ENCODE measurements around the gene SCARF1. TPM values are rescaled to one million over a fixed set of nuclear protein-coding genes. Genes with fewer than 3 reads are reported as not detected.
A peak's percentile ranks its signal among the peaks of the same experiment; 100 is the strongest.

SCARF1 gene
- total RNA-seq, 2 experiments from 2014 or later = 0.19 to 0.29 TPM

- no peaks in the 10 kb centered on the region for H3K9me3 ChIP-seq (ENCODE audit: low read length)
- H3K4me1 ChIP-seq (ENCODE audit: insufficient read depth, low read length, poor library complexity, severe bottlenecking) = peaks cover 23% of the 10 kb centered on the region
- TSS peak; percentile 96 for BruUV-seq (replicated peaks)
- intact Hi-C loops (cut with micrococcal nuclease; ENCODE audit: unreplicated experiment) = no loop called here
- no peaks in the 10 kb centered on the region for H3K79me2 ChIP-seq (ENCODE audit: insufficient read depth, low read depth, low read length)
- no peak for DNase-seq (ENCODE audit: low spot score)
- no peaks in the 10 kb centered on the region for H3K9me2 ChIP-seq (ENCODE audit: insufficient read depth, low read length)
- TF ChIP-seq CTCF (conservative IDR thresholded peaks at IDR 0.05; ENCODE audit: low read length) (no peak), EZH2phosphoT487 (IDR thresholded peaks at IDR 0.05; ENCODE audit: borderline replicate concordance, low read depth, low read length) (no peak)
- peaks cover 4% of the 10 kb centered on the region; the same call in 1 of the 2 replicates for H4K20me1 ChIP-seq (ENCODE audit: insufficient read depth, low read length)
- peaks cover 70% of the 10 kb centered on the region for H3K36me3 ChIP-seq (ENCODE audit: insufficient read depth, low read length)
- no peak overlapping the region for H3K4me2 ChIP-seq (ENCODE audit: low read length)
- ChIA-PET CTCF (ENCODE audit: unreplicated experiment) (no interaction called here), POLR2A (no interaction called here)
- no peak overlapping the region for H3K27ac ChIP-seq (ENCODE audit: low read depth, low read length, poor library complexity, severe bottlenecking)
- H3K4me3 ChIP-seq (ENCODE audit: low read depth, low read length, poor library complexity, severe bottlenecking) = no peak overlapping the region
- H2AFZ ChIP-seq (ENCODE audit: low read length) = no peak overlapping the region
Measured at GRCh38 chr17:1650731-1651558, 5.4 kb upstream of the SCARF1 start.

- no peaks in the 10 kb centered on the region for H3K9me3 ChIP-seq (ENCODE audit: low read length)
- H4K20me1 ChIP-seq (ENCODE audit: insufficient read depth, low read length) = peaks cover 4% of the 10 kb centered on the region; the same call in 1 of the 2 replicates
- BruUV-seq (replicated peaks) = no TSS peak
- TF ChIP-seq EZH2phosphoT487 (IDR thresholded peaks at IDR 0.05; ENCODE audit: borderline replicate concordance, low read depth, low read length) = no peak
- no peaks in the 10 kb centered on the region for H3K79me2 ChIP-seq (ENCODE audit: insufficient read depth, low read depth, low read length)
- DNase-seq (ENCODE audit: low spot score) = no peak
- ChIA-PET POLR2A (no interaction called here), CTCF (ENCODE audit: unreplicated experiment) (interaction anchor here (1.2 kb wide), 1 partner anchor 13 kb away, joined by 3 read pairs; no protein-coding TSS in a partner anchor)
- H3K36me3 ChIP-seq (ENCODE audit: insufficient read depth, low read length) = peaks cover 62% of the 10 kb centered on the region
- H3K4me2 ChIP-seq (ENCODE audit: low read length) = peak within 1 kb of the TSS; percentile 61
- H3K9me2 ChIP-seq (ENCODE audit: insufficient read depth, low read length) = no peaks in the 10 kb centered on the region
- H2AFZ ChIP-seq (ENCODE audit: low read length) = no peak within 1 kb of the TSS
- peak within 1 kb of the TSS; percentile 37 for H3K27ac ChIP-seq (ENCODE audit: low read depth, low read length, poor library complexity, severe bottlenecking)
- H3K4me1 ChIP-seq (ENCODE audit: insufficient read depth, low read length, poor library complexity, severe bottlenecking) = peaks cover 23% of the 10 kb centered on the region
- H3K4me3 ChIP-seq (ENCODE audit: low read depth, low read length, poor library complexity, severe bottlenecking) = peak within 1 kb of the TSS; percentile 54
- intact Hi-C loops (cut with micrococcal nuclease; ENCODE audit: unreplicated experiment) = loop anchor here (5.0 kb wide), 1 partner anchor 78 kb away; no protein-coding TSS in a partner anchor
Measured at GRCh38 chr17:1649844-1650501, 4.4 kb upstream of the SCARF1 start, which contains the start of gene RILP. RILP (minus strand) TSS chr17:1649866; CDS start chr17:1649804, 62 bp downstream.

Measured in OCI-LY7 (cell line).